GM21360 (cell line): ENCODE measurements around the gene AAK1.

ENCODE experiments used
- ATAC-seq: cut with Tn5 transposase; IDR thresholded peaks from one replicate; pipeline ENCODE4 v1.9.1; 2021; ENCODE audit warnings: mild to moderate bottlenecking, moderate library complexity; ENCODE audit not compliant: unreplicated experiment

The AAK1 gene

DNA sequence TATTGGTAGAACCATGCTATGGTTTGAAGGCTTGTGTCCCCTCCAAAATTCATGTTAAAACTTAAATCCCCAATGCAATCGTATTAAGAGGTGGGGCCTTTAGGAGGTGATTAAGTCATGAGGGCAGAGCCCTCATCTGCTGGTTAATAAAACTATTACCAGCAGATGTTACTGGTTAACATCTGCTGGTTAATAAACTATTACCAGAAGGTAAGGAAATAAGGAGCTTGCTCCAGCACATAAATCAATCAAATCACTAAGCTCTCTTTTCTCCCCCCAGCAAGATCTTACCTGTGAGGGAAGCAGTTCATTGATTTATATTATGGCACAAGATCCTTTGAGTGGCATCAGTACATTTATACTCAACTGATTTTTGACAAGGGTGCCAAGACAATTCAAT, 96.9 kb downstream of the AAK1 start:
- ATAC-seq = no peak

DNA sequence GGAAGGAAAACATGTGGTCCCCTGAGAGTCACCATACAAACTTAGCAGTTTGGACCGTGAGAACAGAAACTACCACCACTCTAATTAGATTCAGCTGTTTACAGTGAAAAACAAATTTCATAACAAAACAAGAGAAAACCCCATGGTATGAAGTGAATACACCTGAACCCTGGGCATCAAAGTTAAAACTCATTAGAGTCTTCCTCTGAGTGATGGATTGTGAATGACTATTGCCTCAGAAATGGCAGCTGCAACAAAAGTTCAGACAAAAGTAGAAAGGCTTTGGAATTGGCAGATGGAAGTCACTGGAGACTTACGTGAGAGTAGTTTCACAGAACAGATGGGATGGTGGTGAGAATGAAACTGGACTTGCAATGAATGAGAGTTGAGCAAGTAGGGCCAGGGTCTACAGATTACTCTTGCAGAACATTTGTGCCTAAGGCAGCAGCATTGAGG, 98.0 kb downstream of the AAK1 start:
- no peak for ATAC-seq

- no peak for ATAC-seq
Measured at GRCh38 chr2:69544951-69545350, 98.6 kb downstream of the AAK1 start.

- no peak for ATAC-seq
Measured at GRCh38 chr2:69539549-69539908, 104.0 kb downstream of the AAK1 start.

DNA sequence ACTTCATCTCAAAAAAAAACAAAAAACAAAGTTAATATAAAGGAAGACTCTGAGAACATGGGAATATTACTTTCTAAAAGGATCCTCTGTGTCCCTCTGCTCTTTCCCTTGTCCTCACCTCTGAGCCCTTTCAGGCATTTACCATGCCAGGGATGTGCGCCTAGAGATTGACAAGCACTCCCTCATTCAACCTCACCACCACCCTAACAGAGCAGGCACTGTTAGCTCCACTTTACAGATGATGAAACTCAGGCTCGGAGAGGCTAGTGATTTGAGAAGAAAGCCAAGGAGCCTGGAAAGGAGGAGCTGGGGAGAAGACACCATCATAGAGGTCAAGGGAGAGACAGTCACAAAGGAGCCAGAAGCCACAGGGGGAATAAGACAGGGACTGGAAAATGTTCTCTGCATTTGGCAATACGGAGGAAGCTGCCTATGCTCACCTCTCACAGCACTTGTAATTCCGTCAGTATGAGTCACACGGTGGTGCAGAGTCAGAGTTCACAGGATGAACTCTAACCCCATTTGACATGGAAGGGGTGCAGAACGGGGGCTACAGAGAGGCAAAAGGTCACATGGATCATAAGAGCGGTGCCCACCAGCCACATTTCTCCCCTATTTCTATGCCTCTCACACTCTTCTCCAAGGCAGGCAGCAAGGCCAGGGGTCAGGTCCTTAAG, 104.5 kb downstream of the AAK1 start:
- ATAC-seq = no peak

GRCh38 chr2:69538249-69538648, 105.3 kb downstream of the AAK1 start:
- no peak for ATAC-seq

GRCh38 chr2:69535817-69536241, 107.7 kb downstream of the AAK1 start:
- ATAC-seq = no peak

DNA sequence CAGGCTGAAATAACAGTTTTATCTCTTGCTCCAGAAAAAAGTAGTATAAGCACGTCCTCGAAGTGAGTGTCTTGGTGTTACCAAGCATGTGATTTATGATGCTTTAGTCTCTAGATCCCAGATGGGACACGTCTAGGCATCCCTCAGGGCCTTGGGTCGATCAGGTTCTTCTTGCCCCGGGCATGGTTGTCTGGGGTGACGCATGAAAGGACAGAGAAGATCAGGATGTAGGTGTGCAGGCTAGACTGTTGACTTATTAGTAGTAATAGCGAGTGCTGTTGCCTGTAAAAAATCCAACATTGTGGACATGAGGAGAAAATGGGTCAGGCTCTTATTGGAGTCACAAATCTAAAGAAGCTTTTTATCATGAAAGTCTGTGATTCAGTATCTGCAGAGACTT, 112.4 kb downstream of the AAK1 start:
- no peak for ATAC-seq

DNA sequence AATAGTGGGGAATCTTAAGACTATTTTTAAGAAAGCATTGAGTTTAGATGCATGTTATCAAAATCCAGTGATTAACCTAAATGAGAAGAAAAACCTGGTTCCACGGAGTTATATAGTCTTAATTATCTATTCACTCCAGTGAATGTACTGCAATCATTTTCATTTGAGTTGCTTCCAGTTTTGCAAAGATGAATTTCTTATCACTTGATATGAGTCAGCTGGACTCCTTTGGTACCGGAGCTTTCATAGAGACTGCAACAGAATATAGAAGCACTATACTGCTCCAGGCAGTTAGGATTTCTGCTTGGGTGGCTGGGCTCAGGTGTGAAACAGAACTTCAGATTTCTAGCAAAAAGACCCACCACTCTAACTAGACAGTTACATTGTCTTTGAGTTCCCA, 114.1 kb downstream of the AAK1 start:
- no peak for ATAC-seq

GRCh38 chr2:69525261-69525660, 118.3 kb downstream of the AAK1 start:
- no peak for ATAC-seq

- ATAC-seq = no peak
Measured at GRCh38 chr2:69524799-69525198, 118.7 kb downstream of the AAK1 start.

- no peak for ATAC-seq
Measured at GRCh38 chr2:69521747-69522146, 121.8 kb downstream of the AAK1 start.

GRCh38 chr2:69518841-69519240, 124.7 kb downstream of the AAK1 start:
- ATAC-seq = no peak

DNA sequence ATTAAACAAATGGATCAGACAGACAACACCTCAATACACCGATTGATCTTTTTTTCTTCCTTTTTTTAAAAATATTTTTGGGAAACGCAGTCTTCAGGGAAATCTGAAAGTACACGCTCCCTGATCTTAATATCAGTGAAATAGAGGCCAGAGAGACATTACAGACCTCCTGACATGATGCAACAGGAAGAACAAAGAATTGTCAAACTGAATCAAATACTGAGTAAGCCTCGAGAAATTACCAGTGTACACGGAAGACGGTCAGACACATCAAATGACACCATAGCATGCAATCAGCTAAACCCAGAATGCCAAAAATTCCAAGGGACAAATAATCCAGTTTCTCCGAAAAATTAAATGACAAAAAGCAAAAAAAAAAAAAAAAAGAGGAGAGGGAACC, 126.1 kb downstream of the AAK1 start:
- no peak for ATAC-seq

DNA sequence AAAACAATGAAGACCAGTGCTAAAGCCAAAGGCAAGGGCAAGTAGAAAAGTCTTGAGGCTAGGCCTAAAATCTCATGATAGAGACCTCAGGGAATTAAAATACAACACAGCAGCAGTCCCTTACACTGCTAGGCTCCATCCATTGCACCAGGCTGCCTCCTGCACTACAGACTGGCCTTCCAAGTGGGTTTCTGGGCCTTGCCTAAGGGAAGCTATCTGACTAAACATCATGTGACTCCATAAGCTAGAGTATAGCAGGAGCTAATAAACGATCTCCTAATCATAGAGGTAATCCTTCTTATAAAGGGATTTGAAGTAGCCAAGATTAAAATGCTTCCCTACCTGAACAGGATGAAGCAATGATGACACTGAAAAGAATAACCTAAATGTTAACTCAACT, 128.7 kb downstream of the AAK1 start:
- ATAC-seq = no peak

DNA sequence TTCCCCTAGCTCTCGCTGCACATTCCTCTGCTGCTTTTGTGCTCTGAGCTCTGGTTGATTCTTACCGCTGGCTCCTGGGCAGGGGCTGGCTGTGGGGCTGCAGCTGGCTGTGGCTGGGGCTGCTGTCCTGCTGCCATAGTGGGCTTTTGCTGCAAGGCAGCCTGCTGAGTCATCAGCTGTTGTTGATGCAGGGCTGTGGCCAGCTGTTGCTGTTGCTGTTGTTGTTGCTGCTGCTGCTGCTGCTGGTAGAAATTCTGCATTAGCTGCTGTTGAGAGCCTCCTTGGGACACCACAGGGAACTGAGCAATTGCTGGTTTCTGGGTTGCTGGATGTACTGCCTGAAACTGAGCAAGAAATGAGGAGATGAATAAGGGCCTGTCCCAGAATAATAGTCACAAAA, 129.1 kb downstream of the AAK1 start:
- ATAC-seq = no peak

DNA sequence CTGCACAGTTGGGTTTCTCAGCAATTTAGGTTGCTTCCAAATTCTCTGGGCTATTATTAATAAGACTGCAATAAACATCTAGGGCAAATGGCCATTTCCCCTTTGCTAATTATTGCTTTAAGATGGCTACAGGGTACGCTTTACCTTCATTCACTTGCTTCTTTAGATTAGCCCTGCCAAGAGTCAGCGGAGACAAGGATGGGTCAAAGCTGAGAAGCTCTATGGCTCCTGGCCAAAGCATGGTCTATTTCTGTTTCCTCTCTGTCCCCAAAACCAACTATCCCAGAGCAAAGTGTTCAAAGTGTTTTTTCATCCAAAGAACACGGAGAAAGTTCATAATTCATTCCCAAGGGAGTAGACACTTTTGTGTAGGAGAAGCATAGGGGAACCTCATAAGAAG, 131.1 kb downstream of the AAK1 start:
- ATAC-seq = no peak

GRCh38 chr2:69510204-69510603, 133.3 kb downstream of the AAK1 start:
- no peak for ATAC-seq

DNA sequence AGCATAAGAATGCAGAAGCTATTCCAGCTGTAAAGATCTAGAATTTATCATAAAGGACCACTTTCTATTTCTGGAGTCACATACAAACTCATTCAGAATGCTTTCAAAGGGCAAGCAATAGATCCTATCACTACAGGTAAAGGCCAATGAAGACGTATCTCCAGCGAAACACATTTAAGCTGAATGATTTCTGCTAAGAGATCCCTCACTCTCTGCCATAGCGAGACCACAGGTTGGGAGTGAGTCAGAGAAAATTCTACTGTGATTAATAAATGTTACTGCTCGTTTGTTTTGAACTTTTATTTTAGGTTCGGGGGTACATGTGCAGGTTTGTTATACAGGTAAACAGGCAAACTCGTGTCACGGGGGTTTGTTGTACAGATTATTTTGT, 133.8 kb downstream of the AAK1 start:
- no peak for ATAC-seq

GRCh38 chr2:69509011-69509749, 134.4 kb downstream of the AAK1 start:
- no peak for ATAC-seq

DNA sequence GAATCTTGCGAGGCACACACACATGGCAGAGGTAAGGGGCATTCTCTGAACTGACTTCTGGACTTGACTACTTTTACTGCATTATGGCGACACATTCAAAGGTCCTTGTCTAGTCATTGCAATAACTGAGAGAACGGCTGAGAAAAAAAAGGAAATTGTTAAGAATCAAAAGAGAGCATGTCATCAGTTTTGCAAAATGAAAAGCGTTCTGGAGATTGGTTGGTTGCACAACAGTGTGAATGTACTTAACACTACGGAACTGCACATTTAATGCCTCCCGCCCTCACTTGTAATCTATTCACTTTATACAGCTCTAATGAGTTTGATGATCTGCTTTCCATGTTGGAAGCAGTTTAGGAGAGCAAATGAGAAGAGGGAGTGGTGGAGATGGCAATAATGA, 137.8 kb downstream of the AAK1 start:
- no peak for ATAC-seq

GRCh38 chr2:69501301-69501700, 142.2 kb downstream of the AAK1 start:
- ATAC-seq = no peak

DNA sequence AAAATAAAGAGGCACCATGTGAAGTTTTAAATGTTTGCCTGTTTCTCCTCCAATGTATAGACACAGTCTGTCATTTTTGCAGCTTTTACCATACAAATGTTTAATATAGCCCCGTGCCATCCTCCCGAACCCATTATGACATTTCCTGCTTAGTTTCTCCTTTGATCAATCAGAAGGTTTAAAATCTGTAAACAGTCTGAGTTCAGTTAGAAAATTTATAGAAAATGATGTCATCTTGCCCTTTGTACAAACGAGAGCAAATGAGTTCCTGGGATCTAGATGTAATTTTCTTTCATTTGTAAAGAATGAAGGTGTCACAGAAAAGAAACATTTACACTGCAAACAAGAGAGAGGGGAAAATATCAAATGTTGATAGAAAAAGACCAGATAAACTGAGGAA, 143.6 kb downstream of the AAK1 start:
- no peak for ATAC-seq
